Fibroblast of lung (primary cell): ENCODE data around the gene ALDOA. TPM values are rescaled to one million over a fixed set of nuclear protein-coding genes. Genes with fewer than 3 reads are reported as not detected.
A peak's percentile ranks its signal among the peaks of the same experiment; 100 is the strongest.

Source experiments
- DNase-seq, 2 donors: peaks; one replicate each; pipeline versions ENCODE4 v3.0.0 to v3.0.0-alpha.2; 2010; ENCODE audit warnings: low read depth in 2 of 2
- H2AFZ ChIP-seq: 2 replicates; pipeline ENCODE4 v1.5.1; 2012; ENCODE audit warnings: low read length, control low read depth, inconsistent platforms
- H3K27ac ChIP-seq: 2 replicates; pipeline ENCODE4 v1.5.1; 2011; ENCODE audit warnings: low read length, control low read depth; ENCODE audit not compliant: insufficient read depth
- H3K27me3 ChIP-seq: 2 replicates; pipeline ENCODE4 v1.5.1; 2011; ENCODE audit warnings: mild to moderate bottlenecking, low read length; ENCODE audit not compliant: control insufficient read depth, insufficient read depth
- H3K36me3 ChIP-seq: 2 replicates; pipeline ENCODE4 v1.5.1; 2011; ENCODE audit warnings: low read length; ENCODE audit not compliant: control insufficient read depth, insufficient read depth
- H3K4me1 ChIP-seq: 2 replicates; pipeline ENCODE4 v1.5.1; 2011; ENCODE audit warnings: low read length; ENCODE audit not compliant: control insufficient read depth, insufficient read depth; ENCODE audit errors: extremely low read depth
- H3K4me2 ChIP-seq: 2 replicates; pipeline ENCODE4 v1.5.1; 2011; ENCODE audit warnings: low read length, control low read depth; ENCODE audit not compliant: insufficient read depth; ENCODE audit errors: extremely low read depth
- H3K4me3 ChIP-seq, 4 experiments: fragments of 200-600 bp in 1 of 4; sonication (generic) in 1 of 4; replicated peaks in 1 of 4; 2 replicates each; pipeline ENCODE4 v1.5.1; 2011 to 2016; ENCODE audit warnings: low read length in 4 of 4, low read depth in 3 of 4, mild to moderate bottlenecking in 3 of 4, control low read depth in 2 of 4, inconsistent platforms in 1 of 4, mixed read lengths in 1 of 4; ENCODE audit not compliant: insufficient read depth in 1 of 4; ENCODE audit errors: control extremely low read depth in 1 of 4
- H3K79me2 ChIP-seq: 2 replicates; pipeline ENCODE4 v1.5.1; 2012; ENCODE audit warnings: mild to moderate bottlenecking, low read length, inconsistent platforms; ENCODE audit not compliant: control insufficient read depth, insufficient read depth
- H3K9ac ChIP-seq: 2 replicates; pipeline ENCODE4 v1.5.1; 2011; ENCODE audit warnings: mild to moderate bottlenecking, low read length, control low read depth; ENCODE audit not compliant: insufficient read depth
- H3K9me3 ChIP-seq: 2 replicates; pipeline ENCODE4 v1.5.1; 2012; ENCODE audit warnings: low read depth, low read length; ENCODE audit not compliant: control insufficient read depth, insufficient read depth
- H4K20me1 ChIP-seq: 2 replicates; pipeline ENCODE4 v1.5.1; 2011; ENCODE audit warnings: low read length; ENCODE audit not compliant: control insufficient read depth, insufficient read depth; ENCODE audit errors: extremely low read depth
- EZH2 ChIP-seq: IDR thresholded peaks from 2 replicates; pipeline ENCODE4 v1.5.1; 2012; ENCODE audit warnings: low read length, control low read depth, mild to moderate bottlenecking; ENCODE audit errors: missing control alignments
- polyA plus RNA-seq, 2 donors: library from polyadenylated mRNA; depleted of rRNA in 1 of 2; stranded (reverse) in 1 of 2; unstranded in 1 of 2; fragments of >200 nt; gene quantifications; 2 replicates each; pipeline ENCODE4 v1.2.1, GENCODE V29; 2011 to 2012; ENCODE audit warnings: missing spikeins in 1 of 2
- total RNA-seq: library from RNA; depleted of rRNA; stranded (reverse); fragments of >200 nt; gene quantifications from 2 replicates; pipeline ENCODE4 v1.2.1, GENCODE V29; 2014
- TF ChIP-seq, protein P1 (sequence below), 2 donors: IDR thresholded peaks in 1 of 2; conservative IDR thresholded peaks in 1 of 2; 1 replicate in 1 of 2; 2 replicates in 1 of 2; pipeline ENCODE4 v1.5.1; 2011 to 2012; ENCODE audit warnings: low read length in 2 of 2, control low read depth in 1 of 2, inconsistent platforms in 1 of 2, low read depth in 1 of 2, mild to moderate bottlenecking in 1 of 2

ALDOA gene
- total and polyA plus RNA-seq, 2 donors (not counting 1 experiment from before 2014, with no cell fraction given): 474 to 1,066 TPM

DNA sequence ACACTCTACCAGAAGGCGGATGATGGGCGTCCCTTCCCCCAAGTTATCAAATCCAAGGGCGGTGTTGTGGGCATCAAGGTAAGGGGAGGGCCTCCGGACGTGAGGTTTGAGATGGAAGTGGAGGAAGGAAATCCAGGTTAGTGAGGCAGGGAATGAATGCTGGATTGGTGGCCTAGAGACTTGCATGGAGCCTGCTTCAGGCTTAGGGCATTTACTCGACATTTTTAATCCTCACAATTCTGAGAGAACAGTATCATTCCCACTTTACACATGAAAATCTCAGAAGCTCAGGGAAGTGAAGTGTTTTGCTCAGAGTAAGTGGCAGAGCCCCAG lies 2.0 kb downstream of the ALDOA start:
- no peaks in the 10 kb centered on the region for H3K27me3 ChIP-seq
- H2AFZ ChIP-seq: no peak overlapping the region
- no peaks in the 10 kb centered on the region for H3K9me3 ChIP-seq
- H3K4me2 ChIP-seq: peak overlapping the region; percentile 90
- peak overlapping the region; percentile 80 to 97 (median 92) for H3K4me3 ChIP-seq
- peaks cover 36% of the 10 kb centered on the region for H3K36me3 ChIP-seq
- H3K9ac ChIP-seq: peak overlapping the region; percentile 4
- peaks cover 34% of the 10 kb centered on the region for H3K4me1 ChIP-seq
- no peak for TF ChIP-seq EZH2
- TF ChIP-seq, protein P1, sequence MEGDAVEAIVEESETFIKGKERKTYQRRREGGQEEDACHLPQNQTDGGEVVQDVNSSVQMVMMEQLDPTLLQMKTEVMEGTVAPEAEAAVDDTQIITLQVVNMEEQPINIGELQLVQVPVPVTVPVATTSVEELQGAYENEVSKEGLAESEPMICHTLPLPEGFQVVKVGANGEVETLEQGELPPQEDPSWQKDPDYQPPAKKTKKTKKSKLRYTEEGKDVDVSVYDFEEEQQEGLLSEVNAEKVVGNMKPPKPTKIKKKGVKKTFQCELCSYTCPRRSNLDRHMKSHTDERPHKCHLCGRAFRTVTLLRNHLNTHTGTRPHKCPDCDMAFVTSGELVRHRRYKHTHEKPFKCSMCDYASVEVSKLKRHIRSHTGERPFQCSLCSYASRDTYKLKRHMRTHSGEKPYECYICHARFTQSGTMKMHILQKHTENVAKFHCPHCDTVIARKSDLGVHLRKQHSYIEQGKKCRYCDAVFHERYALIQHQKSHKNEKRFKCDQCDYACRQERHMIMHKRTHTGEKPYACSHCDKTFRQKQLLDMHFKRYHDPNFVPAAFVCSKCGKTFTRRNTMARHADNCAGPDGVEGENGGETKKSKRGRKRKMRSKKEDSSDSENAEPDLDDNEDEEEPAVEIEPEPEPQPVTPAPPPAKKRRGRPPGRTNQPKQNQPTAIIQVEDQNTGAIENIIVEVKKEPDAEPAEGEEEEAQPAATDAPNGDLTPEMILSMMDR (conservative IDR thresholded peaks at IDR 0.05 in 1 of 2, IDR thresholded peaks at IDR 0.05 in 1 of 2; ENCODE audit: low read depth in 1 of 2, low read length in 2 of 2): no peak
- H3K27ac ChIP-seq: peak overlapping the region; percentile 99
- peaks cover 50% of the 10 kb centered on the region for H3K79me2 ChIP-seq
- DNase-seq: no peak
- no peaks in the 10 kb centered on the region for H4K20me1 ChIP-seq

DNA sequence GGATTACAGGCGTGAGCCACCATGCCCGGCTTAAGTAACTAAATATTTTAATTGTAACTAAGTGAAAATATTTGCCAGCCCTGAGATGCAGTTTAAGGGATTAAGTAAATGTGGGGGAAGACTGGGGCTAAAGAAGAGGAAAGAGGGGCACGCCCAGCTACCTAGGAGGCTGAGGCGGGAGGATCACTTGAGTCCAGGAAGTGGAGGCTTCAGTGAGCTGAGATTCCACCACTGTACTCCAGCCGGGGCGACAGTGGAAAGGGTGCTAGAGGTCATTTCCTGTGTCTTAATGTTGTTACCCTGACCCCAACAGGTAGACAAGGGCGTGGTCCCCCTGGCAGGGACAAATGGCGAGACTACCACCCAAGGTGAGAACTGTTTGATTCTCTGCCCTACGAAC lies 2.8 kb downstream of the ALDOA start:
- peaks cover 34% of the 10 kb centered on the region for H3K4me1 ChIP-seq

DNA sequence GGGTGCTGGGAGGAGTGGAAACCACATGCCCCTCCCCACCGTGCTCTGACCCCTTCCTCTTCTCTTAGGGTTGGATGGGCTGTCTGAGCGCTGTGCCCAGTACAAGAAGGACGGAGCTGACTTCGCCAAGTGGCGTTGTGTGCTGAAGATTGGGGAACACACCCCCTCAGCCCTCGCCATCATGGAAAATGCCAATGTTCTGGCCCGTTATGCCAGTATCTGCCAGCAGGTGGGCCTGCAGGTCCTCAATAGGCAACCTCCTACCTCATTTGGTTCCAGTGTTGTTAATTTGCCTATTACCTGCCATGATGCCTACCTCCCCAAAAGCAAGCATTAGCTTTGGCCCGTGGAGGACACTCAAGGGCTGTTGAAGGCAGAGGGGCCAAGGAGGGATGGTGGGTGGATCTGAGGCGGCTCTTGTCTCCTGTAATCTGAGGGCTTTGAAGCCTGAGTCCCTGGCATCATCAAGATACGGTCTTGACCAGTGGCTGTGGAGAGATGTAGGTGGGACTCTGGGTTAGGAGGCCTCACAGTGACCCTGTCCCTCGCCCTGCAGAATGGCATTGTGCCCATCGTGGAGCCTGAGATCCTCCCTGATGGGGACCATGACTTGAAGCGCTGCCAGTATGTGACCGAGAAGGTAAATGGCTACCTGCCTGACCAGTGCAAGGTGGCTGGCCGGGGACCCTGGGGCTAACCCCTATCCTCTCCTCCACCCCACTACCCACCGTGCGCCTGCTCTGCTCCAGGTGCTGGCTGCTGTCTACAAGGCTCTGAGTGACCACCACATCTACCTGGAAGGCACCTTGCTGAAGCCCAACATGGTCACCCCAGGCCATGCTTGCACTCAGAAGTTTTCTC lies 3.4 kb downstream of the ALDOA start:
- peaks cover 28% of the 10 kb centered on the region for H3K4me1 ChIP-seq
- no peak overlapping the region for H3K9ac ChIP-seq
- H3K4me2 ChIP-seq: peak overlapping the region; percentile 70
- no peak overlapping the region for H2AFZ ChIP-seq
- peaks cover 50% of the 10 kb centered on the region for H3K79me2 ChIP-seq
- no peaks in the 10 kb centered on the region for H3K9me3 ChIP-seq
- peaks cover 36% of the 10 kb centered on the region for H3K36me3 ChIP-seq
- TF ChIP-seq, protein P1 (conservative IDR thresholded peaks at IDR 0.05 in 1 of 2, IDR thresholded peaks at IDR 0.05 in 1 of 2; ENCODE audit: low read depth in 1 of 2, low read length in 2 of 2): peak; percentile 45 to 58
- TF ChIP-seq EZH2: no peak
- H3K27me3 ChIP-seq: no peaks in the 10 kb centered on the region
- H3K27ac ChIP-seq: peak overlapping the region; percentile 23
- DNase-seq: no peak
- no peaks in the 10 kb centered on the region for H4K20me1 ChIP-seq
- peak overlapping the region in 2 of 4 experiments; percentile 20 to 36 for H3K4me3 ChIP-seq

More for the DNA sequence above, 2.8 kb downstream of the ALDOA start:
- peaks cover 36% of the 10 kb centered on the region for H3K36me3 ChIP-seq
- no peaks in the 10 kb centered on the region for H4K20me1 ChIP-seq
- DNase-seq: no peak
- H3K9ac ChIP-seq: no peak overlapping the region
- no peaks in the 10 kb centered on the region for H3K27me3 ChIP-seq
- TF ChIP-seq, protein P1 (conservative IDR thresholded peaks at IDR 0.05 in 1 of 2, IDR thresholded peaks at IDR 0.05 in 1 of 2; ENCODE audit: low read depth in 1 of 2, low read length in 2 of 2): no peak
- TF ChIP-seq EZH2: no peak
- H3K27ac ChIP-seq: peak overlapping the region; percentile 17
- no peak overlapping the region for H2AFZ ChIP-seq
- peak overlapping the region; percentile 70 for H3K4me2 ChIP-seq
- H3K79me2 ChIP-seq: peaks cover 50% of the 10 kb centered on the region
- peak overlapping the region in 1 of 4 experiments; percentile 0 for H3K4me3 ChIP-seq
- no peaks in the 10 kb centered on the region for H3K9me3 ChIP-seq
